Body of pancreas (tissue), 4 donors: Measurements from ENCODE around the gene DPEP1. TPM values are rescaled to one million over a fixed set of nuclear protein-coding genes. Genes with fewer than 3 reads are reported as not detected.

Experiments
- ATAC-seq: fragments of 150-250 bp; one replicate; pipeline ENCODE4 v1.9.1; 2016
- DNase-seq, 4 donors: peaks; one replicate each; pipeline ENCODE4 v3.0.0-alpha.2; 2019
- H3K27ac ChIP-seq, 4 donors: fragments of 200-600 bp; sonication (generic); 1 replicate in 3 of 4; 2 replicates in 1 of 4; pipeline versions ENCODE4 v1.5.1 to v1.6.1; 2016 to 2019; ENCODE audit warnings: mild to moderate bottlenecking in 1 of 4, mixed read lengths in 1 of 4, moderate library complexity in 1 of 4
- H3K27me3 ChIP-seq, 2 donors: fragments of 200-600 bp; sonication (generic); one replicate each; pipeline ENCODE4 v1.6.0; 2016; ENCODE audit warnings: mild to moderate bottlenecking in 1 of 2
- H3K36me3 ChIP-seq, 2 donors: fragments of 200-600 bp; sonication (generic); replicated peaks in 1 of 2; 2 replicates each; pipeline ENCODE4 v1.5.1; 2016; ENCODE audit warnings: low read depth in 2 of 2; ENCODE audit not compliant: insufficient read depth in 1 of 2
- H3K4me1 ChIP-seq: fragments of 200-600 bp; sonication (generic); one replicate; pipeline ENCODE4 v1.6.0; 2016
- H3K4me3 ChIP-seq, 2 donors: fragments of 200-600 bp; sonication (generic); 1 replicate in 1 of 2; 2 replicates in 1 of 2; pipeline ENCODE4 v1.5.1; 2016 to 2019
- H3K9me3 ChIP-seq, 3 donors: fragments of 200-600 bp; sonication (generic); 1 replicate in 2 of 3; 2 replicates in 1 of 3; pipeline ENCODE4 v1.5.1; 2016
- CTCF ChIP-seq, 7 experiments: fragments of 450-650 bp in 4 of 7; fragments of 200-600 bp in 3 of 7; sonication (generic) in 3 of 7; IDR thresholded peaks; one replicate each; pipeline ENCODE4 v1.5.1; 2016 to 2019; ENCODE audit warnings: antibody characterized with exemption in 7 of 7
- POLR2A ChIP-seq, 3 donors: fragments of 450-650 bp; IDR thresholded peaks; one replicate each; pipeline ENCODE4 v1.6.1; 2016; ENCODE audit warnings: antibody characterized with exemption in 3 of 3, mild to moderate bottlenecking in 2 of 3
- WGBS, 2 donors: methylation state at CpG; one replicate each; pipeline ENCODE4 v1.1.5; 2017; 5-methylcytosine and 5-hydroxymethylcytosine counted together
- intact Hi-C: fragments of 100-400 bp; cut with DNase I; formaldehyde crosslinking; loops from one replicate; pipeline ENCODE4 v1.15.1; 2023
- total RNA-seq, 2 donors: library from RNA; depleted of rRNA; stranded (reverse); fragments of >200 nt; gene quantifications; one replicate each; pipeline ENCODE4 v1.1.0, GENCODE V29; 2016

DPEP1 gene
- total RNA-seq, 2 donors from 2014 or later, result 116 to 147 TPM

DNA sequence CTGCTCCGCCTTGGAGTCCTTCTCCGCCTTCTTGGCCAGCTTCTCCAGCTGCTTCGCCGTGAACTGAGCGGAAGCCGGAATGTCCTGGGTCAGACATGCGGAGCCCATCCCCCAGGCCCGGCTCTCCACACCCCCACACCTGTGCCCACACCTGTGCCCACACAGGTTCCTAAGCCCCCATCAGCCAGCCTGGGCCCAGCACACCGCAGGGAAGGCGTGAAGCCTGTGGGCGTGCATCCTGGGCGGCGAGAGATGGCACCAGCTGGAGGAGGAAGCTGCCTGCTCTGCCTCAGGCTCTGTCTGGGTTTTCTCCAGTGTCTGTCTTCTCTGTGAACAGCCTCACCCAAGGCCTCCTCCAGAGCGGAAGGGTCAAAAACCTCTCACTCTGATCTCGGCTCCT, 38.1 kb downstream of the DPEP1 start:
- TF ChIP-seq POLR2A (IDR thresholded peaks at IDR 0.05), result no peak
- TF ChIP-seq CTCF (IDR thresholded peaks at IDR 0.05), result no peak
- no peak overlapping the region for H3K27ac ChIP-seq
- no peaks in the 10 kb centered on the region for H3K9me3 ChIP-seq
- WGBS, 2 donors, result 92% methylated on average over 11 to 15 of the region's 15 CpGs
- peaks cover 15% of the 10 kb centered on the region for H3K4me1 ChIP-seq
- DNase-seq (no peak), ATAC-seq (no peak)
- peaks cover 6 to 11% of the 10 kb centered on the region in 2 donors for H3K36me3 ChIP-seq
- no peak overlapping the region for H3K4me3 ChIP-seq
- intact Hi-C loops, result no loop called here
- no peaks in the 10 kb centered on the region for H3K27me3 ChIP-seq

DNA sequence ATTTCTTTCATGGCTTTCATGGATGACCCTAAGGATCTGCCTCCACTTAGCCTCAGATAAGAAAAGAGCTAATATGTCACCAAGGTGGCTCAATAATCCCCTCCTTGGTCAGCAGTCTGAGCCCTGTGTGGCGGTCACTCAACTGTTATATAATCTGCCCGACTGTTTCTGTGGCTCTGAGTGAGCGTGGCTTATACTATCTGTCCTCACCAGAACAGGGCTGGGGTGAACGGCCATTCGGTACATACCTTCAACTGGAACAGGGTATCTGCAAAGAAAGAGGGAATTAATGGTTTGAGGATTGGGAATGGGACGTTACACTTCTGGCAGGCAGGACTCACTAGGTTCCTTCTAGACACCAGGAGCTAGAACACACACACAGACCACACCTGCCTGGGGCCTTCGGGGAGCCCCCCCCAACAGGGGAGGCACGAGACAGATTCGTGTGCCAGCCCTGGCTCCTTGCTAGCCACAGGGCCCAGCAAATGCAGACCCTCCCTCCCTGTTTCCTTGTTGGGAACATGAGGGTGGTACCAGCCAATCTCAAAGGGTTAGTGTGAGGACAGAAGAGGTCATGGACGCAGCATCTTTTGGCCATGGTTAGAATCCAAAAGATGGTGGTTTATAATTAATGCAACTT, 40.3 kb downstream of the DPEP1 start:
- intact Hi-C loops, result no loop called here
- no peak for DNase-seq
- TF ChIP-seq CTCF (IDR thresholded peaks at IDR 0.05) (no peak), POLR2A (IDR thresholded peaks at IDR 0.05) (no peak)

GRCh38 chr16:89655062-89655643, 41.7 kb downstream of the DPEP1 start:
- DNase-seq (peak in 1 of 4 donors; percentile 31), ATAC-seq (no peak)
- no peak overlapping the region for H3K4me3 ChIP-seq
- no peaks in the 10 kb centered on the region for H3K27me3 ChIP-seq
- H3K27ac ChIP-seq, result no peak overlapping the region
- no peaks in the 10 kb centered on the region for H3K9me3 ChIP-seq
- 28 to 38% methylated on average over 10 of the region's 10 CpGs for WGBS, 2 donors
- TF ChIP-seq POLR2A (IDR thresholded peaks at IDR 0.05) (no peak), CTCF (IDR thresholded peaks at IDR 0.05) (no peak)
- intact Hi-C loops, result no loop called here
- H3K4me1 ChIP-seq, result peaks cover 31% of the 10 kb centered on the region
- peaks cover 0 to 2% of the 10 kb centered on the region in 2 donors for H3K36me3 ChIP-seq

More for the DNA sequence above, 40.3 kb downstream of the DPEP1 start:
- H3K9me3 ChIP-seq, result no peaks in the 10 kb centered on the region
- no peak for ATAC-seq
- H3K4me3 ChIP-seq, result no peak overlapping the region
- H3K4me1 ChIP-seq, result peaks cover 27% of the 10 kb centered on the region
- H3K27ac ChIP-seq, result no peak overlapping the region
- peaks cover 0 to 4% of the 10 kb centered on the region in 2 donors for H3K36me3 ChIP-seq
- WGBS, 2 donors, result 90 to 92% methylated on average over 8 to 10 of the region's 10 CpGs
- no peaks in the 10 kb centered on the region for H3K27me3 ChIP-seq

GRCh38 chr16:89656435-89657121, 43.1 kb downstream of the DPEP1 start:
- H3K27ac ChIP-seq, result peak overlapping the region in 3 of 4 donors; percentile 58 to 87 (median 85)
- H3K4me3 ChIP-seq, result peak overlapping the region; percentile 75 to 99
- no peaks in the 10 kb centered on the region for H3K27me3 ChIP-seq
- intact Hi-C loops, result no loop called here
- H3K4me1 ChIP-seq, result peaks cover 31% of the 10 kb centered on the region
- H3K36me3 ChIP-seq, result no peaks in the 10 kb centered on the region
- 28 to 52% methylated on average over 6 to 32 of the region's 32 CpGs for WGBS, 2 donors
- DNase-seq (no peak), ATAC-seq (no peak)
- TF ChIP-seq CTCF (IDR thresholded peaks at IDR 0.05), result no peak
- no peak for TF ChIP-seq POLR2A (IDR thresholded peaks at IDR 0.05)
- no peaks in the 10 kb centered on the region for H3K9me3 ChIP-seq
